ENCODE data around the gene IMPA2. TPM values are rescaled to one million over a fixed set of nuclear protein-coding genes. Genes with fewer than 3 reads are reported as not detected.
A peak's percentile ranks its signal among the peaks of the same experiment; 100 is the strongest.

Gene IMPA2
- total RNA-seq, result 100 to 1,000 TPM; 227 to 572 (median 354) TPM

DNA sequence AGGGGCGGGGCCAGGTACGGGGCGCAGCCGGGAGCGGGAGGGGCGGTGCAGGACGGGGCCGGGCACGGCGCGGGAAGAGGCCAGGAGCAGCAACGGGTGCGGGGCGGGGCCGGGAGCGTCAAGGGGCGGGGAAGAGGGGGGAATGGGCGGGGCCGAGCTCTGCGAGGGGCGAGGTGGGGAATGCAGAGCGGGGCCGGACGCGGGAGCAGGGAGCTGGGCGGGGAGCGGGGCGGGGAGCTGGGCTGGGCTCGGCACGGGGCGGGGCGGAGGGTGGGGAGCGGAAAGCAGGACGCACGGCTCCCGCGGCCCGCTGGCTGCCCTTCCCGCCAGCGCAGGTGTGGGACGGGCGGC lies at the start of gene IMPA2:
IMPA2 (plus strand) TSS at position 316 of the 351 bp plus-strand sequence. CDS start 163 bp downstream, outside the sequence.
- intact Hi-C loops (cut with DNase I; ENCODE audit: low total_unique reads), result loop anchor here (5.0 kb wide), 1 partner anchor 34 kb away; no protein-coding TSS in a partner anchor
- TF ChIP-seq POLR2A (IDR thresholded peaks at IDR 0.05), result no peak
- TF ChIP-seq, protein P1, sequence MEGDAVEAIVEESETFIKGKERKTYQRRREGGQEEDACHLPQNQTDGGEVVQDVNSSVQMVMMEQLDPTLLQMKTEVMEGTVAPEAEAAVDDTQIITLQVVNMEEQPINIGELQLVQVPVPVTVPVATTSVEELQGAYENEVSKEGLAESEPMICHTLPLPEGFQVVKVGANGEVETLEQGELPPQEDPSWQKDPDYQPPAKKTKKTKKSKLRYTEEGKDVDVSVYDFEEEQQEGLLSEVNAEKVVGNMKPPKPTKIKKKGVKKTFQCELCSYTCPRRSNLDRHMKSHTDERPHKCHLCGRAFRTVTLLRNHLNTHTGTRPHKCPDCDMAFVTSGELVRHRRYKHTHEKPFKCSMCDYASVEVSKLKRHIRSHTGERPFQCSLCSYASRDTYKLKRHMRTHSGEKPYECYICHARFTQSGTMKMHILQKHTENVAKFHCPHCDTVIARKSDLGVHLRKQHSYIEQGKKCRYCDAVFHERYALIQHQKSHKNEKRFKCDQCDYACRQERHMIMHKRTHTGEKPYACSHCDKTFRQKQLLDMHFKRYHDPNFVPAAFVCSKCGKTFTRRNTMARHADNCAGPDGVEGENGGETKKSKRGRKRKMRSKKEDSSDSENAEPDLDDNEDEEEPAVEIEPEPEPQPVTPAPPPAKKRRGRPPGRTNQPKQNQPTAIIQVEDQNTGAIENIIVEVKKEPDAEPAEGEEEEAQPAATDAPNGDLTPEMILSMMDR (IDR thresholded peaks at IDR 0.05), result no peak
- H3K4me3 ChIP-seq (ENCODE audit: low read depth, poor library complexity, severe bottlenecking), result peak within 1 kb of the TSS; percentile 76
- DNase-seq (ENCODE audit: low spot score in 2 of 2), result no peak
- WGBS, 2 donors, result 0% methylated on average over 8 of the region's 42 CpGs; no CpG with 5 or more reads in 1 of the 2 donors

DNA sequence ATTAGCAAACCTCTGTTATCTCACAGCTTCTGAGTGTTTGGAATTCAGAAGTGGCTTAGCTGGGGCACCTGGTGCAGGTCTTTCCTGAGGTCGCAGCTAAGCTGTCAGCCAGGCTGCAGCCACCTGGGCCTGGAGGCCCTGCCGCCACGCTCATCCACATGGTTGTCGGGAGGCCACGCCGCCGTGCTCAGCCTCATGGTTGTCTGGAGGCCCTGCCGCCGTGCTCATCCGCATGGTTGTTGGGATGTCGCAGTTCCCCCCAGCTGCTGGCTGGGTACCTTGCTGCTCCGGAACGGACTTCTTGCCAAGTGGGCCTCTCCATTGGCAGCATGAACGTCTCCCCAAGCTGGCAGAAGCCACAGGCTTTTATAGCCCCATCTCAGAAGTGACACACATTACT lies 48.9 kb upstream of the IMPA2 start:
- no peak overlapping the region for H3K4me3 ChIP-seq (ENCODE audit: low read depth, poor library complexity, severe bottlenecking)
- DNase-seq (ENCODE audit: low spot score in 2 of 2), result no peak
- TF ChIP-seq, protein P1 (IDR thresholded peaks at IDR 0.05), result no peak
- TF ChIP-seq POLR2A (IDR thresholded peaks at IDR 0.05), result no peak
- 94 to 96% methylated on average over 14 of the region's 14 CpGs for WGBS, 2 donors
- intact Hi-C loops (cut with DNase I; ENCODE audit: low total_unique reads), result no loop called here

DNA sequence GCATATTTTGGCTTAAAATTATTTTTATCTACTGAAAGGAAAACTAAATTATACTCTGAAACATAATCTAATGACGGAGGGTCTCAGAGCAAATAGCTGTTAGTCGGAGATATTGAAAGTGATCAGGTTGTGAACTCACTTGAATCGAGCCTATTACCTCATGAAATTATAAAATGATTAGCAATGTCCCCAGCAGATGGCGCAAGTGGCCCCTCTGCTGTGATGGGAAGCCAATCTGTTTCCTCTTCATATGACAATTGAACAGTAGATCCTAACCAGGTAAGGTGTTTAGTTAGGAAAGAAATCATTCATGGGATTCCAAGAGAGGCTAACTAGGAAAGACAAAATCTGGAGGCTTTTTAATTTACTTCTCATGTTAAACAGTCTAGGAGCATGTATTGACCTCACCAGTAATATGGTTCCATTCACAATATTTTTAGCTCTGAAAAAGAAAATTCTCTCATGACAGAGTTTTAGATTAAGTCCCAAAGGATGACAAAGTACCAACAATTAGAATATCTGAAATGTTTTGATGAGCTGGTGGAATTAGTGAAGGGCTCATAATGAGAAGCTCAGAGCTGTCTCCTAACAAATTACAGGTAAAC lies 43.3 kb upstream of the IMPA2 start:
- H3K4me3 ChIP-seq (ENCODE audit: low read depth, poor library complexity, severe bottlenecking), result no peak overlapping the region
- intact Hi-C loops (cut with DNase I; ENCODE audit: low total_unique reads), result loop anchor here (5.0 kb wide), 2 partner anchors 59 to 99 kb away; no protein-coding TSS in a partner anchor
- TF ChIP-seq POLR2A (IDR thresholded peaks at IDR 0.05), result no peak
- TF ChIP-seq, protein P1 (IDR thresholded peaks at IDR 0.05), result peak in 1 of 3 donors; percentile 37
- peak; percentile 87 to 95 for DNase-seq (ENCODE audit: low spot score in 2 of 2)
- 1 to 5% methylated on average over 4 of the region's 4 CpGs for whole genome bisulfite sequencing, 2 donors

DNA sequence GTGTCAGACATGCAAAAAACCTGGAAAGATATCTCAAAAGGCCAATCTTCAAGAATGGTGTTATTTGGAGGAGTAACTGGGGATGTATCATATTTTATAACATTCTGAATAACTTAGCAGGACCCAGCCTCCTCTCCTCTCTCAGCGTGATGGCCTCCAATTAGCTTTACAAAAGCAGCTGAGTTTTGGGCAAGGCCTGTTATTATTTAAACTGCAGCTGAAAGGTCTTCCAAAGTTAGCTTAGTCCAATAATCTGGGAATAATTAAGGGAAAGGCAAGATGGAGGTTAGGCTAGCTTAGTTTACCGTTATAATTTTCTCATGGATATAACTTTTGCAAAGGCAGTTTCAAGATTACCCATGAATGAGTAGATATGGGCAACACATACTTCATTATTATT lies 40.4 kb upstream of the IMPA2 start:
- no peak for TF ChIP-seq POLR2A (IDR thresholded peaks at IDR 0.05)
- TF ChIP-seq, protein P1 (IDR thresholded peaks at IDR 0.05), result no peak
- no peak for DNase-seq (ENCODE audit: low spot score in 2 of 2)
- no peak overlapping the region for H3K4me3 ChIP-seq (ENCODE audit: low read depth, poor library complexity, severe bottlenecking)
- WGBS, 2 donors, result 61 to 67% methylated on average over 2 of the region's 2 CpGs
- intact Hi-C loops (cut with DNase I; ENCODE audit: low total_unique reads), result no loop called here

DNA sequence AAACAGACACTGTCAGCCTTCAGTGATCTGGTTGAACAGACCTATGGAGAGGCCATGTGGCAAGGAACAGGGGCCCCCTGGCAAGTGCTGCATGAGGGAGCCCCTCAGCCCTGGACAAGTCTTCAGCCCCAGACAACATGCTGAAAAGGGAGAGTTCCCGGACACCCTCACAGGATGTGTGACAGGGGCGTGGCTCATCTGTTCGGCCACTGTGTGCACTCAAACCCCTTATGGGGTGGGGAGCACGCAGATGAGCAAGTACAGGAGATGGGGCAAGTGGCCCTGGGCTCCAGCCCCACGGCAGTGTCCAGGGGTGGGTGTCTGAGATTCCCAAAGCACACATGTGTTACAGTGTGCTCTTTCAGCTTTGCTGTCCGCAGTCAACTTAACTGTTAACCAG lies 37.8 kb upstream of the IMPA2 start:
- intact Hi-C loops (cut with DNase I; ENCODE audit: low total_unique reads), result no loop called here
- TF ChIP-seq POLR2A (IDR thresholded peaks at IDR 0.05), result no peak
- TF ChIP-seq, protein P1 (IDR thresholded peaks at IDR 0.05), result no peak
- no peak for DNase-seq (ENCODE audit: low spot score in 2 of 2)
- no peak overlapping the region for H3K4me3 ChIP-seq (ENCODE audit: low read depth, poor library complexity, severe bottlenecking)
- WGBS, 2 donors, result 79 to 80% methylated on average over 6 of the region's 6 CpGs

DNA sequence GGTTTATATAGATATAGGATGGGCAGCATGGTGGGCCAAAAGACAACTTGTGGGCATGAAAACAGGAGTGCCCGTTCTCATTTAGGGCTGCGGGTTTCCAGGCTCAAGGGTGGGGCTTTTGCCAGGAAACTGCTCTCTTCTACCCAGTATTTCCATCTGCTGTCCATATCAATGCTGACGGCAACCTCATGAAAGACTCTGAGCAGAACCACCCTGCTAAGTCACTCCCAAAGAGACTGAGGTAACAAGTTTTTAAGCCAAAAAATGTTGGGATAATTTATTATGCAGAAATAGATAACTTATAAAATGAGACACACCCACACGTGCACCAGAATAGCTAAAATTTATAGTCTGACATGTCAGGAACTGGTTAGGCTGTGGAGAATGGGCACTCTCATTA lies 37.1 kb upstream of the IMPA2 start:
- no peak overlapping the region for H3K4me3 ChIP-seq (ENCODE audit: low read depth, poor library complexity, severe bottlenecking)
- TF ChIP-seq, protein P1 (IDR thresholded peaks at IDR 0.05), result no peak
- TF ChIP-seq POLR2A (IDR thresholded peaks at IDR 0.05), result no peak
- DNase-seq (ENCODE audit: low spot score in 2 of 2), result no peak
- intact Hi-C loops (cut with DNase I; ENCODE audit: low total_unique reads), result no loop called here
- WGBS, 2 donors, result 39 to 61% methylated on average over 4 of the region's 4 CpGs

Measured in lower leg skin (tissue), 4 donors.